ENCODE measurements around the gene PSAT1.

Gene PSAT1

GRCh38 chr9:78370991-78371390 is 74.1 kb downstream of the PSAT1 start:
- no peak for DNase-seq

DNA sequence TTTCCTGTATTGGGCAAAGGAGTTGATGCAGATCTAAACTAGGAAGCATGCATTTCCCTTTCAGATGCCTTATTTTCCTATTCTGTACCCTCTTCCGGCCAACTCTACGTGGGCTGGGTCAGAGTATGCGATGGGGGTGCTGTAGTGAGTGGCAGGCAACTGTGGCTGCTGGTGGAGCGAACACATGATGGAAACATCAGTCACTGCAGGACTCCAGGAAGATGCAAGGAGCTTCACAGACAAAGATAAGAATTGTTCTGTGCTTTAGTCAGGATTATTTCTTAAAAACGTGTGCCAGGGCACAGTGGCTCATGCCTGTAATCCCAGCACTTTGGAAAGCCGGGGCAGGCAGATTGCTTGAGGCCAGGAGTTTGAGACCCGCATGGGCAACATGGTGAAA is 75.1 kb downstream of the PSAT1 start:
- DNase-seq = no peak

Data from stimulated activated CD4-positive, alpha-beta T cell treated with anti-CD3 and anti-CD28 coated beads, Interleukin-2, amount 100 ng/mL, for 24 hours (primary cell).